HPDE6-E6E7 (cell line): Measurements from ENCODE around the gene KCNG1.

Experiments
- DNase-seq: peaks from one replicate; pipeline ENCODE4 v3.0.0; 2011; ENCODE audit warnings: missing footprints; ENCODE audit errors: extremely low spot score

The KCNG1 gene

GRCh38 chr20:51036226-51036625 lies 13.3 kb upstream of the KCNG1 start:
- no peak for DNase-seq

- no peak for DNase-seq
Observed at GRCh38 chr20:51034988-51035656, 12.2 kb upstream of the KCNG1 start.

GRCh38 chr20:51034476-51034875 lies 11.6 kb upstream of the KCNG1 start:
- no peak for DNase-seq

- no peak for DNase-seq
Observed at GRCh38 chr20:51029963-51030920, 7.3 kb upstream of the KCNG1 start.

- DNase-seq, result no peak
Observed at GRCh38 chr20:51029556-51029955, 6.6 kb upstream of the KCNG1 start.

GRCh38 chr20:51028616-51029212 lies 5.8 kb upstream of the KCNG1 start:
- no peak for DNase-seq

- no peak for DNase-seq
Observed at GRCh38 chr20:51027035-51027795, 4.3 kb upstream of the KCNG1 start.

- DNase-seq, result no peak
Observed at GRCh38 chr20:51026269-51026668, 3.4 kb upstream of the KCNG1 start.

- no peak for DNase-seq
Observed at GRCh38 chr20:51024761-51025160, 1.9 kb upstream of the KCNG1 start.

- DNase-seq, result no peak
Observed at GRCh38 chr20:51023617-51024155, 779 bp upstream of the KCNG1 start.

GRCh38 chr20:51022227-51022802 lies 592 bp downstream of the KCNG1 start:
- DNase-seq, result no peak

GRCh38 chr20:51021067-51022025 lies 1.6 kb downstream of the KCNG1 start:
- DNase-seq, result no peak

- DNase-seq, result no peak
Observed at GRCh38 chr20:51020657-51021056, 2.2 kb downstream of the KCNG1 start.

- peak; percentile 79 for DNase-seq
Observed at GRCh38 chr20:51019656-51020592, 3.0 kb downstream of the KCNG1 start.

- no peak for DNase-seq
Observed at GRCh38 chr20:51017251-51017650, 5.7 kb downstream of the KCNG1 start.

- no peak for DNase-seq
Observed at GRCh38 chr20:51016521-51016920, 6.4 kb downstream of the KCNG1 start.

GRCh38 chr20:51014797-51015722 lies 7.8 kb downstream of the KCNG1 start:
- peak; percentile 94 for DNase-seq
